GM15510 (cell line): ENCODE measurements around the gene STK32B.

ENCODE experiments used
- POLR2A ChIP-seq: IDR thresholded peaks from 3 replicates; pipeline ENCODE4 v1.6.1; 2011; ENCODE audit warnings: borderline replicate concordance; ENCODE audit not compliant: insufficient read length; ENCODE audit errors: extremely low read depth

STK32B gene

GRCh38 chr4:5412296-5412695 is 361.0 kb downstream of the STK32B start:
- TF ChIP-seq POLR2A: no peak

- no peak for TF ChIP-seq POLR2A
Measured at GRCh38 chr4:5412751-5413150, 361.5 kb downstream of the STK32B start.

GRCh38 chr4:5416637-5417036 is 365.4 kb downstream of the STK32B start:
- TF ChIP-seq POLR2A: no peak

- no peak for TF ChIP-seq POLR2A
Measured at GRCh38 chr4:5420266-5420665, 369.0 kb downstream of the STK32B start.

- TF ChIP-seq POLR2A: no peak
Measured at GRCh38 chr4:5421416-5421815, 370.1 kb downstream of the STK32B start.

DNA sequence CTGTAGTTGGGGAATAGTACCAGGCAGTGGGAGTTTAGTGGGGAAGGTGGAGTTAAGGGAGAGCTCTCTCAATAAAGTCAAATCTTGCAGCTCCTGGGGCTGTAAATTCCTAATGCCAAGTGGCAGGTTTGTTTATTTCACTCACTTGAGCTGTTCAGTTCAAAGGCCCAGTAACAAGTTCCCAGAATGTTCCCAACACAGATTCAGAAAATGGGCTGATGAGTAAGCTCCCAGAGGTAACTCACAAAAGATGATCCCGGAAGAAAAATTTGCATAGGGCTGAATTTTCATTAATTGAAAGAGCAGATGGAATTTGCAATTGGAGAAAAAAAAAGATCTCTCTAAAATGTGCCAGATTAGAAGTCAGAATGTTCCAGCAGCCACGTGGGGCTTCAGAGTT is 370.9 kb downstream of the STK32B start:
- TF ChIP-seq POLR2A: no peak

DNA sequence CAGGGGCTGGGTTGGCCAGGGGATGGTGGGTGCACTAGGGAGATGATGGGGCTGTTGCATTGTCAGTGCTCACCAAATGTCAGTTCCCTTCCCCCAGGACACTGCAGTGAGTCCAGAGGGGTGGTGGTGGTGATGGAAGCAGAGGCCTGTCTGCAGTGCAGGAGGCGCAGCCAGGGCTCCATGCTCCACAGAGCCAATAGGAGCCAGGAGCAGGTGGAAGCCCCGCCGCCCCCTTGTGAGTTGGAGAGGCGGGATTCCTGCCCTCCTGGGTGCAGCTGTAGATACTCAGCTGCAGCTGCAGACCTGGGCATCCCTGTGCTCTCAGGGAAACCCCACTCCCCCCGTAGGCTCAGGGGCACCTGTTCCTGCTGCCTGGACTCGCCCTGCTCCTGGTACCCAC is 372.4 kb downstream of the STK32B start:
- no peak for TF ChIP-seq POLR2A

DNA sequence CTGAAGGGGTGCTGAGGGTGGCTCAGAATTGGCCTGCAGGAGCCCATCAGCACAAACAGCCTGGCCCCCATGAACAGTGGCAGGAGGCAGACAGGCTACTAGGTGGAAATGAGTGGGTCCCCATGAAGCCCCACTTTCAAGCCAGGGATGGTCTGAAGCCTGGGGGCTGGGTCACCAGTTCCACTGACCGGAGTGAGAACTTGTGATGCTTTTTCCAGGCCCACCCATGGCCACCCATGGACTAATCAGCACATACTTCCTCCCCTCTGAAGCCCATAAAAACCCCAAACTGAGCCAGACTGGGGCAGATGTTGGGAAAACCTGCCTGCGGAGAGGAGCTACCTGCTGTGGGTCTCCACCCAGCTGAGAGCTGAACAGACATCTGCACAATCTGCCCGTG is 372.9 kb downstream of the STK32B start:
- TF ChIP-seq POLR2A: no peak

DNA sequence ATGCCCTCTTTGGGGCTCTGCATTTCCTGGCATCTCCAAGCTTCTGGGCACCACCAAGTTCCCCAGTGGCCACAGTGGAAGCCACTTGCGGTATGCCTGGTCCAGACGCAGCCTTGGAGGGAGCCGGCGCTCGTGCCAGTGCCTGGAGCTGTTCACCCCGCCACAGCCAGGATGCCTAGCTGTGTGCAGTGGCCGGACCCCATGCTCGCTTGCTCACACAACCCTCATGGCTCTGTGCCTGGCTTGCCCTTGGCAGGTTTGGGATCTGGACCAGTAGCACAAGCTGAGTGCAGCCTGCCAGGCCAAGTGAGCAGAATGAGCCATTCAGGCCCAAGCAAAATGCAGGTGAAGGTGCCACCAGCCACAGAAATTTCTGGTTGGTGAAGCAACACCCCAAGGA is 373.6 kb downstream of the STK32B start:
- no peak for TF ChIP-seq POLR2A

DNA sequence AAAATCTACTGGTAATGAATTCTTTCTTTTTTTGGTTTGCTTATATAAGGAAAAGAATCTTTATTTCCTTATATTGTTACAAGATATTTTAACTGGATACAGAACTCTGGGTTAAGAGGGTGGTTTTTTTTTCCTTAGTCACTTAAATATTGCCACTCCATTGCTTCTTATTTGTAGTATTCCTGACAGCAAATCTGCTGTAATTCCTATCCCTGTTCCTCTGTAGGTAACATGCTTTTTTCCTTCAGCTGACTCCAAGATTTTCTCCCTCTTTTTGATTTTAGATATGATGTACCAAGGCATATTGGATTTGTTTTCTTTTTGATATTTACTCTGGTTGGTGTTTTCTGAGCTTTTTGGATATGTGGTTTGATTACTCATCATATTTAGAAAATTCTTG is 378.5 kb downstream of the STK32B start:
- TF ChIP-seq POLR2A: no peak

DNA sequence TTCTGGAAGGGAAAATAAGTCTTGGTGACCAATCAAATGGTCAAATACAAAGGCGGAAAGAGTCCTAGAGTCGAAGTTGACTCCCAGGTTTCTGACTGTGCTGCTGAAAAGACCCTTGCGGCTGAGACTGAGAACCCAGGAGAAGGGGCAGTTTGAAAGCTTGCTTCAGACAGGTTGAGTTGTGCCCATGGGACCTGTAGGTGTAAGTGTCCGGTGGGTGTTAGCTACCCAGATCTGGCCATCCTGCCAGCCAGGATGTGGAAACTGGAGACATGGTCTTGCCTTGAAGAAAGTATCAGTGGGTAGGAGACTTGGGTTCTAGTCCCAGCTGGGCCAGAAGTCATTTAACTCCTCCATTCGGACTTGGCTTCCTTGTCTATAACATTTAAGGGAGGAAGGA is 381.9 kb downstream of the STK32B start:
- no peak for TF ChIP-seq POLR2A

DNA sequence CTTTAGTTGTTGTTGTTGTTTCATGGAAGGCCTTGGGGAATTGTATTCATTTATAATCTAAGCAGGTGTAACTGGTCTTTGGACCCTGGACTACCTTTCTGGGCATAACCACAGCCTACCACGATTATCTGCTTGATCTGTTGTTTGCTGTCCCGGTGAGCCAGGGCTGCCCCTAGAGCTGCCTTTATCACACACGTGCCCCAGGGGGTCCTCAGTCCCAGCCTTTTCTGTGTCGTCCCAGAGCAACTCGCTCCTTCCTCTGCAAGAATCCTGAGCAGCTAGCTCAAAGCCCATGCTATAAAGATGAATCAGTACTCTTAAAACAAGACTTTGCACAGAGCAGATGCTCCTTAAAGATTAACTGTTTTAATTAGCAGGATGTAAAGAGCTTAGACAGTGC is 383.9 kb downstream of the STK32B start:
- TF ChIP-seq POLR2A: no peak

DNA sequence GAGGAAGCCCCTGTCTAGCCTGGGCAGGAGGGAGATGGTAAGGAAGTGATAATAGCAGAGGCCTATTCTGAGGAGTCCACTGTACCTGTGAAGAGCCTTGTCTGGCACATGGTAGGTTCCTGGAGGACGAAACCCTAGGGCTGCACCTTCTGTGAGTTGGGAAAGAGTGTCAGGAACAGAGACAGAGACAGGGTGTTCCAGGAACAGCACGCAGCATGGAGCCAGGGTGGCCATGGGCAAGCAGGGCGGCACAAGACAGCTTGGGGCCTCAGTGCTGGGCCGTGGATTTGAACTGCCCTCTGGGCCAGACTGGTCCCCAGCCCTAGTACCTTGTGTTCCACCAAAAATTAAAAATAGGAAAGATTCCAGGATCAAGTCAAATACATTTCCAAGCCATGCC is 384.5 kb downstream of the STK32B start:
- no peak for TF ChIP-seq POLR2A

DNA sequence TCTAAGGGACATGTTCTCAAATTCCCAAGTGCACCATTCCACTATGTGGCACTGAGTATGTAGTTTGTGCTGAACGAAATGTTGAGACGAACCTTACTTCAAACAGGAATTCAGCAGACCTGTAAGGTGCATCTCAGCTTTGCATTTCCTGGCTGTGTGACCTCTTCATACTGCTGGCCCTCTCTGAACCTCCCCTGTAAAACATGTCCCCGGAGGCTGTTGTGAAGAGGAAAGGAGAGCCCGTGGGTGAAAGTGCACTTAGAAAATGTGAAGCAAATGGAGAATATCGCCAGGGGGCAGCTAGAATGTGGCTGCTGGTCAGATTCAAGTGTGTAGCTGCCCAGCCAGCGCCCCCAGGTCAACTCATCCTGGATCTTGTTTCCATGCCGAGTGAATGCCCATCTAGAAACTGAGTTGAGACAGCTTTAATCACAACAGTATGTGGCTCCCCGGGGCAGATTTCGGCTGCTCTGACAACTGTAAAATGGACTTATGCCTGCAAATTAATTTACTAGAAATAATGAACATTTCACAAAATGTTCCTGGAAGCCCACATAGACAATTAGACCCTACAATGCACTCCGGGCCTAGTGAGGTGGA is 393.7 kb downstream of the STK32B start:
- TF ChIP-seq POLR2A: no peak

GRCh38 chr4:5446595-5447226 is 395.4 kb downstream of the STK32B start:
- TF ChIP-seq POLR2A: no peak

DNA sequence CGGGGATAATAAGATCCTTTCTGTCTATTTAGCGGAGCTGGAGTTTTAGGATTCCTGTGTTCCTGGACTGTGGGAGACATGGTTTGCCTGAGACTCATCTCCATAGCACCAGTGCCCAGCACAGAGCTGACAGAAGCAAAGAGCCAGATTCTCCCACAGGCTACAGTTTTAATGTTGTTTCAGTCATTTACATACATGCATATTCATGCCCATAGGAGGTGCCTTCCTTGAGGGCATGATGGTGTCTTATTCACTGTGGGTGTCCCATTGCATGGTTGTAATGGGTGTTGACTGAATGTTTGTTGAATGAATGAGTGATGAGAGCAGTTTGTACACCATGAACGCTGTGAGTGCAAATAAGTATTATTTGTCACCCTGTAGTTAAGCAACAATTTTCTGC is 396.5 kb downstream of the STK32B start:
- TF ChIP-seq POLR2A: no peak

DNA sequence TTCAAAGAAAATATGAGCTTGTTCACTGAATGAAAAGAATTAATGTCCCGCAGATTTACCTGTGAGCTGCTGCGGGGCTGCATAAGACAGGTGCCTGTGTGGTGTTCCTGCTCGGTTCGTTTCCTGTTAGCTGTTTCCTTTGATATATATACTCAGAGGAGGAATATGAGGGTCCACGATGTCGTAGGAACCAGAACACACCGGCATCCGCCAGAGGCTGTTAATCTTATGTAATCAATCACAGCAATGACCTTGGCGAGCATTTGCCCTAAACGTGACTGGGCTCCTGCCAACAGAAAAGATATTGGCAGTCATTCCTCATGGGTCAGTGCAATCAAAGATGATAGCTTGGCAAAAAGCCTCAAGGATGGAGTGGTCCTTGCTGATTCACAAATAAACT is 396.9 kb downstream of the STK32B start:
- no peak for TF ChIP-seq POLR2A

DNA sequence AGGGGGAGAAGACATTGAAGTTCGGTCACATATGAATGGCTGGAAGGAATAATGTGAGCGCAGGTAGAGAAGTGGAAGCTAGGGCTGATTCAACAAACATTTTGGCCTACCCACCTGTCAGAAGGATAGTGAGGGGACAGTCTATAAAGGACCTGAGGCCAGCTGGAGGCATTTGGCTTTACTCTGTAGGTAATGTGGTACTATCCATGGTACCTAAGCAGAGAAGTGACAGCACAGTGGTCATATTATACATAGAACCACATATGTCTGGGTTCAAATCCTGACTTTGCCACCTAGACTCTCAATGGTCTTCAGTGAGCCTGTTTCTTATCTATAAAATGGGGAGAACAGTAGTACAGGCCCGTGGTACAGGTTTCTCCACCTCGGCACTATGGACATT is 400.0 kb downstream of the STK32B start:
- no peak for TF ChIP-seq POLR2A

DNA sequence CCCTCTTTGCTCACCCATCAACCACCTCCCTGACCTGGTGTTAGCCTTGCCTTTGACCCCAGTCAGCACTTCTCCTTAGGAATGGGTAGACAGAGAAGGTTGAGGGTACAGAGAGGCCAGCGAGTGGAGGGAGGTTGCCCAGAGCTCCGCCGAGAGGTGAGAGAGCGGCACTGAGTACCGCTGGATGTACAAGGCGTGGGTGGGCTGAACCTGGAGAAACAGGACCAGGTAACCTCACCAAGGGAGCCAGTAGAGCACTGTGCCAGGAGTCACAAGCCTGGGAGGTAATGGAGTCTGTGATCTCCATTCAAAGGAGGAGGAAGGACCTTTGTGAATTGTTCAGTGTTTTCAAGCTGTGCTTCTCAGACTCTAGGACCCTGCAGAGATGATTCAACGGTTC is 400.9 kb downstream of the STK32B start:
- no peak for TF ChIP-seq POLR2A
